GM18907 (cell line): ENCODE data around the gene MAPK8IP2.
A peak's percentile ranks its signal among the peaks of the same experiment; 100 is the strongest.

Experiments
- ATAC-seq: cut with Tn5 transposase; IDR thresholded peaks from one replicate; pipeline ENCODE4 v1.9.1; 2021; ENCODE audit warnings: mild to moderate bottlenecking, moderate library complexity; ENCODE audit not compliant: unreplicated experiment

The MAPK8IP2 gene

DNA sequence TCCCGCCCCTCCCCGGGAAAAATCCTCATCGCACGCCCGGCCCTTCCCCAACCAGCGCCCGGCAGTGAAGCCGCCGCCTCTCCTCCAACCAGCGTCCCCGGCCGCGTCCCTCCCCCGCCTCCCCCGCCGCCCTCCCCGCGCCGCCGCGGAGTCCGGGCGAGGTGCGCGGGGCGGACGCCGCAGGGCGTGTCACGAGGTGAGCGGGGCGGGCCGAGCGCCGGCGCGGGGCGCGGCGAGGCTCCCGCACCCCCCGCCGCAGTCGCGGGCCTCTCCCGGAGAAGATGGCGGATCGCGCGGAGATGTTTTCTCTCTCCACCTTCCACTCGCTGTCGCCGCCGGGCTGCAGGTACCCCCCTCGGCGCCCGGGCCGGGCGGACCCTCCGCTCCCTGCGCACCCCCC, at the start of gene MAPK8IP2:
Gene MAPK8IP2 (plus strand): TSS at position 256 of the 400 bp plus-strand sequence. CDS start 26 bp downstream, at position 282.
- no peak for ATAC-seq

DNA sequence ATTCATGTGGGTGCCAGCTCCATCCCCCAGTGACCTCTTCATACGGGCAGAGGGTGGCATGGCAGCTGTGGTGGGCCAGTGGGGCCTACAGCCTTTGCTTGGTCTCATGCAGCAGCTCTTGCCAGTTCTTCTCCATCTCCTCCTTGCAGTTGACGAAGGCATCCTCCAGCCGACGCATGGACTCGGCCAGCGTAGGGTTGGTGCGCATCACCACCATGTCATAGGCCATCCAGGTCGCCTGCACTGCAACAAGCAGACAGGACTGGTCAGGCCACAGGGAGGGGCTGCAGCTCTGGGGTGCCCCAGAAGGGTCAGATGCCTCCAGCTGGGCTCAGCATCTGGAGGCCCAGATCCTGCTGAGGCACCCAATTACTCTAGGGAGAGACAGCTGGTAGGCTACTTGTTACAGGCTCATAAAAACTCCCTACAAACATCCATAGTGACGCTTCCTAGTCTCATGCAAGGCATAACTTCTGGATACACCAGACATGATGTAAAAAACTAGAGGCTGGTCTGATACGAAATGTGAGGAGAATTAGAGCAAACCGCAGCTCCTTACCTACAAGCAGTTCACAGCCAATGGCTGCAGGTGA, 49.3 kb upstream of the MAPK8IP2 start:
- ATAC-seq, result no peak

DNA sequence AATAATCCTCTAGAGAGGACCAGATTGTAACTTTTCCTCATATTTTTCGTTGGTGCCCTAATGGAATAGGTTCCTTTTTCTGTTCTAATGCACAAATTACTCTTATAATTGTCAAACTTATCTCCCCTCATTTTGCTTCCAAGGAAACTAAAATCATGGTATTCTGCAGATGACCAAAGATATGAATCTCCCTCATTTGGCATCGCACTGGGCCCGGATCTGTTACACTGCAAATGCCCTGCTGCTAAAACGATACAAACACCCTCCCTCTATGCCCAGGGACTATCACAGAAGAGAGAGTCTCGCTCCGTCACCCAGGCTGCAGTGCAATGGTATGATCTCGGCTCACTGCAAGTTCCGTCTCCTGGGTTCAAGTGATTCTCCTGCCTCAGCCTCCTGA, 47.3 kb upstream of the MAPK8IP2 start:
- no peak for ATAC-seq

DNA sequence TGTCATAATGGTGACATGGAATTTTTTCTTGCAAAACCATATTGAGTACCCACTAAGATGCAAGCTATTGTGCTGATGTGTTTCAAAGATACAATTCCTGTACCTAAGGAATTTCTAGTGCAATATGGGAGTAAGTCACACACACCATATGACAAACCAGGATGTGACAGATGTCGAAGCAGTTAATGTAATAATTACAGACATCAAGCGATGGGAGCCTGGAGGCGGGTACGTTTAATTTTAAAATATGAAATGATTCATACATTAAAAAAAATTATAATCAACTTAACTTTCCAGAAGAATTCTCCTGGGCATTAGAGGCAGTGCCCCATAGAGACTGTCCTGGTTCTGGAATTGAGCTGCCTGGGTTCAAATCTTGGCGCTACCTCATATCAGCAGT, 43.9 kb upstream of the MAPK8IP2 start:
- ATAC-seq, result no peak

DNA sequence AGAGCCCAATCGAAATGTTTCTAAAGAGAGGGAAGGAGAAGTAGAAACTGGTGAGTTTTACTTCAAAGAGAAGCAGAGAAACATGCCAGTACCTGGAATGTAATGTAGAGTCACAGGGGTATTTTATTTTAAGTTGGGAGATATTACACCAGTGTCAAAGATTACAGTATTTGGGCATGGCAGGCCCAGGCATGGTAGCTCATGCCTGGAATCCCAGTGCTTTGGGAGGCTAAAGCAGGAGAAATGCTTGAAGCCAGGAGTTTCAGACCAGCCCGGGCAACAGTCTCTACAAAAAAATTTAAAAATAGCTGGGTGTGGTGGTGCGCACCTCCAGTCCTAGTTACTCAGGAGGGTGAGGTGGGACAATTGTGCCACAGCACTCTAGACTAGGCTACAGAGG, 40.6 kb upstream of the MAPK8IP2 start:
- ATAC-seq, result no peak

DNA sequence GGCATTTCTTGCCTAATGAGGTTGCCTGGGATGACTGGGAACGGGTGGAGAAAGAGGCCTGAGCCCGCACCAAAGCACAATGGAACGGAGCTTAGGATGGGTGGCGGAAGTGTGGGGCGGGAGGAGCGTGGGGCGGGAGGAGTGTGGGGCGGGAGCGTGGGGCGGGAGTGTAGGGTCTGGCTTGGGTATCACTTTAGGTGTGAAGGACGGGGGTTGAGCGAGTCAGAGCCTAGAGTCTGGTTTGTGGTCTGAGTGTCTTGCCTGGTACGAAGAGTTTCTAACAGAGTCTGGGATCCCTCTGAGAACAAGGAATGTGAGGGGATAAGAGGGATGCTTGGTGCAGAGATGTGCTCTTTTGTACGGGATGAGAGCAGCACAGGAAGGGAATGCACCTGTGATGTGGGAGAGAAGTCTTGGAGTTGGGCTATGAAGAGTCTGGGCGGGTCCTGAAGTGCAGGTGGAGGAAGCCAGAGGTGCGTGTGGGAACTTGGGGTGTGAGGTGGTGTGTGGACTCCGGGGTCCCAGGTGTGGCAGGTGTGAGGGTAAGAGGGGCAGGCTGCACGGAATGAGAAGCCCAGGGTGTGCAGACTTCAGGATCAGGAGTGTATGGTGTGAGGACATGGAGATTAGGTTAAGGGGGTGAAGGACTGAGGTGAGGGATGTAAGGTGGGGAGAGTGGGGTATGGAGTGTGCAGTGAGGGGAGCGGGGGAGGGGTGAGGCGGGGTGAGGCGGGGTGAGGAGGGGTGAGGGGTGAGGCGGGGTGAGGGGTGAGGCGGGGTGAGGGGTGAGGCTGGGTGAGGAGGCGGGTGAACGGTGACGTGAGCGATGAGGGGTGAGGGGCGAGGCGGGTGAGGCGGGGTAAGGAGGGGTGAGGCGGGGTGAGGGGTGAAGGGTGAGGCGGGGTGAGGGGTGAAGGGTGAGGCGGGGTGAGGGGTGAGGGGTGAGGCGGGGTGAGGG, 38.9 kb upstream of the MAPK8IP2 start:
- ATAC-seq, result no peak

DNA sequence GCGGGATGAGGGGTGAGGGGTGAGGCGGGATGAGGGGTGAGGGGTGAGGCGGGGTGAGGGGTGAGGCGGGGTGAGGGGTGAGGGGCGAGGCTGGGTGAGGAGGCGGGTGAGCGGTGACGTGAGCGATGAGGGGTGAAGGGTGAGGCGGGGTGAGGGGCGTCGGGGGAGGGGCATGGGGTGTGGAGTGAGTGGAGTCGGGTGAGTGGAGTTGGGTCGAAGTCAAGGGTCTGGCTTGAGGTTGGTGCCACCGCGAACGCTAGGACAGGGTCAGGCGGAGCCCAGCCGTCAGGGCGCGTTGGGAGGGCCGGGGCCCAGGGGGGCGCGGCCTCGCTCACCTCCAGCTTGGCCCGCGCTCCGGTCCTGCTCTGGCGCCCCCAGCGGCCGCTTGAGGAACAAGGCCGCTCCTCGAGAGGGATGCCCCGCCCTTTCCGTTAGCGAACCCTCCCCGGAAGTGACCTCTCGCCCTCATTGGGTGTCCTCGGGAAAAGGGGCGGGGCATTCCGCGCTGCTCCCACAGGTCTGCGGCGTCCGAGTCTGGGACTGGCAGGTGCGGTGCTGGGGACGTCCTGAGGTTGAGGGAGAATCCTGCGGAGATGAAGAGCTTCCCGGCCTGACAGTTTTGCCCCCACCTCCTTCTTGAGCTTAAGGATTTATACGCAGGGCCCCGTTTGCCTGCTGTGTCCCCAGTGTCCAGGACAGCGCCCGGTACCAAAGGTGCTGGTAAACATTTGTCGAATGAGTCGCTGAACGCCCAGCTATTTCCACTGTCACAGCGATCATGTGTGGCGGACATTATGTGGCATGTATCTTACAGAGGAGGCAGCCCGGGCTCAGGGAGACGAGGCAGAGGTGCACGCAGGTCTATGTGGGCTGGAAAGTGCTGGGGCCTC, 37.8 kb upstream of the MAPK8IP2 start, which contains the start of gene SYCE3:
Gene SYCE3 (minus strand): TSS at position 397 of the 890 bp plus-strand sequence. CDS start 6,514 bp downstream, outside the sequence.
- peak; percentile 86 for ATAC-seq

DNA sequence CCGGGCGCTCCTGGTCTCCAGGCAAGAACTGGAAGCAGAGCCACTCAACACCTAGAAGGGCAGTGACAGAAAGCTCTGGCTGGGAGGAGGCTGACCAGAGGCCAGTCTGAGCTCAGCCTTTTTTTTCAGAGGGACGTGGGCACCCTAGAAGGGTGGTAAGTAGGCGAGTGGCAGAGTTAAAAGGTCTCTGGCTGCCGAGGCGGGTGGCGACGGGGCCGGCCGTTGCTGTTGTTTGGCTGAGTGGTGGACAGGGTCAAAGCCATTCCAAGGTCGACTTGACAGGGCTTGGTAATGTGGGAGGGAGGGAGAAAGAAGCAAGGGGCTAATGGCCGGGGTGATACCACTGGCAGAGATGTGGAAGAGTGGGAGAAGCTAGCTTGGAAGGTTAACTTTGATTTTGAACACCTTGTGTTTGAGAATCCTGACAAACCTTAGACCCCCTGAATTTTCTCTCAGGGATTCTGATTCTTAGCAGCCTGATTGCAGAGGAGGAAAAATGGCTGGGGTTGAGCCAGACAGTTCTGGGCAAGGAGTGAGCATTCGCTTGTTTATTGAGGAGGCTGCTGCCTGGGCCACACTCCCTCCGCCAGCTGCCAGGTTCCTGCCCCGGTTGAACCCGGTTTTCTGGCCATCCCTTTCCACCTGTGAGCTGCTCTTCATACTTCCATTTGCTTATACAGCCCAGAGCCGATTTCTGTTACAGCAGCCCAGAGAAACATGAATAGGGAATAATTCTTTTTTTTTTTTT, 37.0 kb upstream of the MAPK8IP2 start:
- peak; percentile 13 for ATAC-seq

DNA sequence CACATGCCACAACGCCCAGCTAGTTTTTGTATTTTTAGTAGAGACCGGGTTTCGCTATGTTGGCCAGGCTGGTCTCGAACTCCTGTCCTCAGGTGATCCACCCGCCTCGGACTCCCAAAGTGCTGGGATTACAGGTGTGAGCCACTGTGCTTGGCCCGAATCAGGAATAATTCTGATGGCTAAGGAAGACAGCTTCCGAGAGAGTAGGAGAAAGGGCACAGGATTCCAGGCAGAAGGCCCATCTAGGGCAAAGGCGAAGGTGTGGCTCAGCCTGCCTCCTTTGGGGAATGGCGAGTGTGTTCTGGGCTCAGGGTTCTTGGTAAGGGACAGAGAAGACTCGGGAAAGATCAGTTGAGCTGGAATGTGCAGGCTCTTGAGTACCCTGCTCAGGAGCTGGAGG, 36.3 kb upstream of the MAPK8IP2 start:
- ATAC-seq, result no peak

DNA sequence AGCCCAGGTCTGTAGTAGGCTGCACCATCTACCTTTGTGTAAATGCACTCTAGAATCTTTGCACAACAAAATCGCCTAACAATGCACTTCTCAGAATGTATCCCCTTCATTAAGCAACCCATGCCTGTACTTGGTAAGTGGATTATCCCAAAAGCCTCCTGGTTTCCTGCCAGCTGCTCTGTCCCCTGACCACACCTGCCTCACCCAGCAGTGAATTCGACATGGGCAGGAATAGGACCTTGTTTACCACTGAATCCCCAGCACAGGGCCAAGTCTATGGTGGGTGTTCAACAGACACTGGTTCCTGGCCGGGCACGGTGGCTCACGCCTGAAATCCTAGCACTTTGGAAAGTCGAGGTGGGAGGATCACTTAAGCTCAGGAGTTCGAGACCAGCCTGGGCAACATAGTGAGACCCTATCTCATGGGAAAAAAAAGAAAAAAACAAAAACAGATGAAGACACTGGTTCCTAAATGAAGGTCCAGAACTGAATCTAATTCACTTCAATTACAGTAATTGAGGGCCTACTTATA, 32.8 kb upstream of the MAPK8IP2 start:
- no peak for ATAC-seq

DNA sequence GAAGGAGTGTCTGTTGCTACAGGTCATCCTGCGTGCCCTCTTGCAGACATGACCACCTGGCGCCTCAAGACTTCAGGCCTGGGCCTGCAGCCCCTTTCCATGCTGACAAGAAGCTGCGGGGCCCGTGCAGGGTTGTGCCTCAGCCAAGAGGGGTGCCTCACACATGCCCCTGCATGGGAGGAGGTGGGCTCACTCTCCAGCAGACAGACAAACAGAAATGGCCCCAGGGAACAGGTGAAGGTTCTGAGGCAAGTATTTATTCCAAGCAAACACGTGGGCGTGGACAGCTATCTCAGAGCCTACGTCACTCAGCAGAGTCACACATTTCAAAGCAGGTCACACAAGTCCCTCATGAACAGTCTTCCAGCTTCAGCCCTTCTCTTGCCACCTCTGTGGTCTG, 32.0 kb upstream of the MAPK8IP2 start:
- no peak for ATAC-seq

DNA sequence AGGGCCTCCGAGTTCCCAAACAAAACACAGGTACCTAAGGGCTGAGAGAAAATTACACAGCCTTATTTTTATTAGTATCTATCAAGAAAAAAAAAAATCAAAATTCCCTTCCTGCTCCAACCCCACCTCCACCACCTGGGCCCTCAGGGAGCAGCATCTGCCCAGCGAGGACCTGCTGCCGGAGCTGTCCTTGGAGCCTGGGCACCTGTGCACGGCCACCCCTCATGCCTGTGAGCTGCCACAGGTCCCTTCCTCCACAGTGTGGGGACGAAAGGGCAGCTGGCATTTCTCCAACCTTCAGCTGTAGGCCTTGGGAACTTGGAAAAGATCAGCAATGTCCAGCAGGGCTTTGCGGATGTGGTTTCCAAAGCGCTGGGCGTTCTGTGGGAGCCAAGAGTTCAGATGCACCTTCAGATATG, 31.5 kb upstream of the MAPK8IP2 start:
- no peak for ATAC-seq

DNA sequence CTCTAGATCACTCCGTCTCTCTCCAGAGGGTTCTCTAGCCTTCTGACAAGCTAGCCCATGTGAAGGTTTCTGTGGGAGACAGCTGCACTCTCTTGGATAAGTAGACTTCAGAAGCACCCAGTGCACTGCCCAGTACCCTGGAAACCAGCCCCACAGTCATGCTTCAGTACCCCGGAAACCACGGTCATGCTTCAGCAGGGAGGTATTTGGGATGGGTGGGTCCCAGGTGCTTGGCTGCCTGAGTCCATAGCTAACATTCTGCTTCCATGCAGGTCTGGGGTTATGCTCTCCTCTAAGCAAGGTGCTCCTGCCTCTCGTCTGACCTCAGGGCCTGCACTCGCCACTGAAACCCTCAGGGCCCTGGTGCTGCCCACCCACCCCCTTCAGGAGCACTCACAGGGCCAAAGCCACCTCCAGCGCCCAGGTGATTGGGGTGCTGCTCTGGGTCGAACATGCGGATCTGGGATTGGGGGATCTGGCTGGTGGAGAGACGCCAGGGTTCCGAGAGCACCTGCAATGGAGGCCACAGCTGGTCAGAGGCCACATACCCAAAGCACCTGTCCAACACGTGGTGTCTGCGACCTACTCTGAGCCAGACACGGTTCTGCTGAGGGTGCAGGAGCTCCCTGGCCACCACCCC, 30.6 kb upstream of the MAPK8IP2 start:
- ATAC-seq, result no peak

DNA sequence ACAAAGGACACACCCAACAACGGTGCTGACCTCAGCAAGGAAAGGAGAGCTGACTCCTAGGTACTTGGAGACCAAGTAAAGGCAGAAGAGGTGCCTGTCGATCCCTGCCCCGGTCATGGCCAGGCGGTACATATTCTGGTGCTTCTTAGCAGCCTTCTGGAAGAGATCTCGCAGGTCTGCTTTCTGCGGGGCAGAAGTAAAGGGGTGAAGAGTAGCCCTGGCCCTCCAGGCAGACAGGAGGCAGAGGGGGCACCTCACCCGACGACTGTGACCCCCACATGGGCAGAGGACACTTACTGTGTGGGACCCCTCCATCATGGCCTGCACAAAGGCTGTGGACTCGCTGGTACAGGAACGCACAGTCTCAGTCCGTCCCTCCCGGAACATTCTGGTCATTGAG, 29.7 kb upstream of the MAPK8IP2 start:
- no peak for ATAC-seq

DNA sequence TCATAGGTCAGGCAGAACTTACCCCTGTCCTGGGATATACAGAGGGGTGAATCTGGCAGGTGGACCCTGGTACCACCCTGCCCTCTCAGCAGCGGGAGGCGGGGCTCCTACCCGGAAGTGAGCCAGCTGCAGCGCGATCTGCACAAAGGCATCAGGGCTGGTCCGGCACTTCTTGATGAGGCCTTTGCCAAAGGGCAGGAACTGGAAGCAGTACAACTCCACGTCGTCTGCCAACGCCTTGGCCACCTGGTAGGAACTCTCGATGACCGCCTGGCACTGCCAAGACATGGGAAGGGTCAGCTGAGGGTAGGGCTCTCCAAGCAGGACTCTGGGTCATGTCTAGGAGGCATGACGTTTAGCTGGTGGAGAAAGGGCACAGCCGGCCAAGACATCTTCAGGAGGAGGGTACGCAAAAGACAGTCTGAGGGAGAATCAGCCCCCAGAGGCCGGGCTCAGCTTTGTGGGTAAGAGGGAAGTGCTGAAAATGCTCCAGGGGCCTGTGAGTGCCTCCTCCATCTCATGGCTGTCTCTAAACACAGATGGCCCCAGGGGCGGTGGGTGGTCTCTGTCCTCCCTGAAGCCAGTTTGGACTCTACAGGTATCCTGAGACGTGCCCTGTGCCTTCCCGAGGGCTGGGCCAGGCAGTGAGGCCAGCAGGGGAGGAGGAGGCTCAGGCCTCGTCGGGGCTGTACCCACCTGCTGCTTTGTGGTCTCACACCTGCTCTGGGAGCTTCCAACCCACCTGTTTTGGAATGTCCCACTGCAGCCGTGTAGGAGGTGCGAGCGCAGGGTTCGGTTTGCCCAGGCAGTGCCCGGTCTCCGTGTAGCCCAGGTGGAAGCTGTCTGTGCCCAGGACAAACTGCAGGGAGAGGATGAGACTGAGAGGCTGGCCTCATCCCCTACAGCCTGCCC, 29.1 kb upstream of the MAPK8IP2 start:
- ATAC-seq, result no peak

DNA sequence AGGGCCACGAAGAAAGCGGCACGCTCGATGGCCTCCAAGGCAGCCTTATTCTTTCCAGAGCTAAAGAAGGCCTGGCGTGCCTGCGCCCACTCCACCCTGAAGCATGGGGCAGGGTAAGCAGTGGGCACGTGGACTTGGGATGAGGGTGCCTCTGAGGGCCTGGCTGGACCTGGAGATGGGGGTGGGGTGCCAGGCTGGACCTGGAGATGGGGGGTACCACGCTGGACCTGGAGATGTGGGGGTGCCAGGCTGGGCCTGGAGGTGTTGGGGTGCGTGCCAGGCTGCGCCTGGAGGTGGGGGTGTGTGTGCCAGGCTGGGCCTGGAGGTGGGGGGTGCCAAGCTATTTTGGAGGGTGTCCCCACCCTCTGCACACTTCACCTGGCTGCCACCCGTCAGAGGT, 27.6 kb upstream of the MAPK8IP2 start:
- ATAC-seq, result no peak

DNA sequence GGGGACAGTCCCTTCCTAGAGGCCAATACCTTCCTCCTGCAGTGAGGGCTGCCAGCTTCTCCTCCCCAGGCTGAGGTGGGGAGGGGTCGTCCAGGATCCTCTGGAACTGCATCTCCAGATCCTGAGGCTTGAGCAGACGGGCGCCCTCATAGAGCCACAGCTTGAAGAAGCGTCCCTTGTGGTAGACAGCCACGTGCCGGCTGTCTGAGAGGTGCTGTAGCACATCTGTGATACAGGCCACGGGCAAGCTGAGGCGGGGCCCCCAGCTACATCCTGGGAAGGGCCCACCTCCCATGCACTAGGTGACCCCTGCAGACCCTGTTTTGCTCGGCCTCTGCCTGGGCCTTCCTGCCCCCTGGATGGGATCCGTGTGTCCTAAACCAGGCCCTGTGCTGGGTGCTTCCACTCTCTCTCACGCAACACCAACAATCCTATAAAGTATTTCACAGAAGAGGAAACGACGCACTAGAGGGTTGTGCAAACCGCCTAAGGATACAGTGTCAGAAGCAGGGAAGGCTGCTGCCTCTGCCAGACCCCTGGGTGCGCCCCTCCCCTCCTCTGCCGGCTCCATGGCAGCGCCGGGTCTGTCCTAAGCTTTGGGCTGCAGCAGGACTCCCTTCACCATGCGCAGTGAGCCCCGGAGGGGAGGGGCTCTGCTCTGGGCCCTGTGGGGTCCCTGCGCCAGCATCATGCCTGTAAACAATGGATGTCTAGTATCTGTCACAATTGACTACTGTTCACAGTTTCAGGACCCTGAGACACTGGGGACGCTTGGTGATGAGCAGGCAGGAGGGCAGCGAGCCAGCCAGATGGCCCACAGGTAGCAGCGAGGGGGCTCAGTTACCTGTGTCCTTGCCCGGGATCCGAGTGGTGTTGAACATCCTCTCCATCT, 26.9 kb upstream of the MAPK8IP2 start:
- ATAC-seq, result no peak

DNA sequence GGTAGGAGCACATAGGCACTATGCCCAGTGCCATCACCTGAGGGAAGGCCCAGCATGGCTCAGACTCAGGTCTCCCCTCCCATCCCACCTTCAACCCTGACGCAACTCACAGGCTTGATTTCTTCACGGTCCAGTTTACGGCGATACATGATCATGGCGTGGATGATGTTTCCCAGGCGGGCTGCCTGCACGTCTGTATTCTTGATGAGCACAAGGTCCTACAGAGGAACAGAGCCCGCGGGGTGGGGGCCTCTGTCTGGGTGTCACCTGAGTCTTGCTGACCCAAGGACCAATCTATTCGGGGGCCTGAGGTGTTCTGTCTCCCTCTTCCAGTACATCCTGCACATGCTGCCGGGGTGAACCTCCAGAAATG, 26.2 kb upstream of the MAPK8IP2 start:
- ATAC-seq, result no peak
